Ectodermal cell (in vitro differentiated cells): ENCODE results near the gene TPCN2.

ENCODE experiments used
- H3K27ac ChIP-seq: 2 replicates; pipeline ENCODE4 v1.7.0; 2013; ENCODE audit warnings: mild to moderate bottlenecking, low read depth, low read length; ENCODE audit not compliant: insufficient read depth, poor library complexity, severe bottlenecking
- H3K27me3 ChIP-seq: 2 replicates; pipeline ENCODE4 v1.7.0; 2013; ENCODE audit warnings: mild to moderate bottlenecking, low read length; ENCODE audit not compliant: insufficient read depth, control insufficient read depth, poor library complexity, severe bottlenecking
- H3K36me3 ChIP-seq: one replicate; pipeline ENCODE4 v1.7.0; 2013; ENCODE audit warnings: low read length; ENCODE audit not compliant: control insufficient read depth, insufficient read depth
- H3K4me1 ChIP-seq: one replicate; pipeline ENCODE4 v1.7.0; 2013; ENCODE audit warnings: low read length; ENCODE audit not compliant: control insufficient read depth, insufficient read depth
- H3K4me3 ChIP-seq: 2 replicates; pipeline ENCODE4 v1.7.0; 2013; ENCODE audit warnings: low read depth, low read length, control low read depth; ENCODE audit not compliant: insufficient read depth
- H3K9me3 ChIP-seq: 2 replicates; pipeline ENCODE4 v1.7.0; 2013; ENCODE audit warnings: mild to moderate bottlenecking, low read length, moderate library complexity; ENCODE audit not compliant: control insufficient read depth
- WGBS, 2 experiments: methylation state at CpG; one replicate each; pipeline ENCODE4 v1.1.7; 2013; ENCODE audit warnings: missing lambda C conversion rate in 2 of 2; 5-methylcytosine and 5-hydroxymethylcytosine counted together

TPCN2 gene

GRCh38 chr11:69166218-69167115, 117.7 kb downstream of the TPCN2 start:
- Histone ChIP-seq H3K27ac (no peak overlapping the region), H3K36me3 (no peaks in the 10 kb centered on the region), H3K4me3 (no peak overlapping the region), H3K27me3 (no peaks in the 10 kb centered on the region), H3K4me1 (no peaks in the 10 kb centered on the region), H3K9me3 (peaks cover 2% of the 10 kb centered on the region)
- 53 to 56% methylated on average over 21 of the region's 21 CpGs for WGBS, 2 experiments

DNA sequence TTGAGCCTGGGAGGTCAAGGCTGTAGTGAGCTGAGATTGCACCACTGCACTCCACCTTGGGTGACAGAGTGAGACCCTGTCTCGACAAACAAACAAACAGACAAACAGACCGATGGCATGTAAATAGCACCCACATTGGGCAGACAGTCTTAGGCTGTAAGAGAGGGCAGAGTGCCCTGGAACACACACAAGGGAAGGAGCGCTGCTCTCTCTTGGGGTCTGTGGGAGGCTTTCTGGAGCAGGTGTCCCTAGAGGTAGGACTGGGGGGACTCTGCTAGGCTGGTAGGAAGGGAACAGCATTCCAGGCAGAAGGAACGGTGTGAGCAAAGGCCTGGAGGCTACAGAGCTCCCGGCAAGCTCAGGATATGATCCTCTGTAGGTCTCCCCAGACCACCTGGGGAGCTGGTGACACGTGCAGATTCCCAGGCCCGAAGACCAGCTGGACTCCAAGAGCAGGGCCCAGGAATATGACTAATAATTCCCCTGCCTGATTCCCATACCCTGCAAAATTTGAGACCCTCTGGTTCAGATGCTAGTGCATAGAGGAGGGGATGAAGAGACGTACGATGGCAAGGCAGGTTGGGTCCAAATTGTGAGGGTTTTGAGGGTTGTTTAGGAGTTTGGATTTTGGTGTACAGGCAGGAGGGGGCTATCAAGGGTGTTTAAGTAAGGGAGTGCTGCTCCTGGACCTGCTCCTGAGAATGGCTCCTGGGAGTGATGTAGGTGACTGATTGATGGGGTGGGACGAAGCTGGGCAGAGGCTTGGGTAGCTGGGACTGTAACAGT, 118.6 kb downstream of the TPCN2 start:
- Histone ChIP-seq H3K27me3 (no peaks in the 10 kb centered on the region), H3K4me3 (no peak overlapping the region), H3K4me1 (no peaks in the 10 kb centered on the region), H3K27ac (no peak overlapping the region), H3K36me3 (no peaks in the 10 kb centered on the region), H3K9me3 (peaks cover 2% of the 10 kb centered on the region)
- 88 to 89% methylated on average over 10 of the region's 10 CpGs for WGBS, 2 experiments

- H3K4me1 ChIP-seq, result no peaks in the 10 kb centered on the region
- 75 to 77% methylated on average over 9 of the region's 9 CpGs for WGBS, 2 experiments
- peaks cover under 1% of the 10 kb centered on the region for H3K9me3 ChIP-seq
- H3K4me3 ChIP-seq, result no peak overlapping the region
- no peaks in the 10 kb centered on the region for H3K36me3 ChIP-seq
- no peak overlapping the region for H3K27ac ChIP-seq
- H3K27me3 ChIP-seq, result no peaks in the 10 kb centered on the region
These were observed 119.4 kb downstream of the TPCN2 start for GRCh38 chr11:69167916-69168691.

GRCh38 chr11:69169479-69169878, 120.7 kb downstream of the TPCN2 start:
- Histone ChIP-seq H3K4me1 (no peaks in the 10 kb centered on the region), H3K27ac (no peak overlapping the region), H3K36me3 (no peaks in the 10 kb centered on the region), H3K4me3 (no peak overlapping the region), H3K27me3 (no peaks in the 10 kb centered on the region), H3K9me3 (no peaks in the 10 kb centered on the region)
- WGBS, 2 experiments, result 90 to 94% methylated on average over 3 of the region's 3 CpGs

- no peaks in the 10 kb centered on the region for H3K36me3 ChIP-seq
- WGBS, 2 experiments, result 85 to 86% methylated on average over 5 to 6 of the region's 6 CpGs
- H3K27ac ChIP-seq, result no peak overlapping the region
- no peaks in the 10 kb centered on the region for H3K27me3 ChIP-seq
- no peaks in the 10 kb centered on the region for H3K4me1 ChIP-seq
- no peak overlapping the region for H3K4me3 ChIP-seq
- H3K9me3 ChIP-seq, result no peaks in the 10 kb centered on the region
These were observed 122.0 kb downstream of the TPCN2 start for GRCh38 chr11:69170704-69171103.

DNA sequence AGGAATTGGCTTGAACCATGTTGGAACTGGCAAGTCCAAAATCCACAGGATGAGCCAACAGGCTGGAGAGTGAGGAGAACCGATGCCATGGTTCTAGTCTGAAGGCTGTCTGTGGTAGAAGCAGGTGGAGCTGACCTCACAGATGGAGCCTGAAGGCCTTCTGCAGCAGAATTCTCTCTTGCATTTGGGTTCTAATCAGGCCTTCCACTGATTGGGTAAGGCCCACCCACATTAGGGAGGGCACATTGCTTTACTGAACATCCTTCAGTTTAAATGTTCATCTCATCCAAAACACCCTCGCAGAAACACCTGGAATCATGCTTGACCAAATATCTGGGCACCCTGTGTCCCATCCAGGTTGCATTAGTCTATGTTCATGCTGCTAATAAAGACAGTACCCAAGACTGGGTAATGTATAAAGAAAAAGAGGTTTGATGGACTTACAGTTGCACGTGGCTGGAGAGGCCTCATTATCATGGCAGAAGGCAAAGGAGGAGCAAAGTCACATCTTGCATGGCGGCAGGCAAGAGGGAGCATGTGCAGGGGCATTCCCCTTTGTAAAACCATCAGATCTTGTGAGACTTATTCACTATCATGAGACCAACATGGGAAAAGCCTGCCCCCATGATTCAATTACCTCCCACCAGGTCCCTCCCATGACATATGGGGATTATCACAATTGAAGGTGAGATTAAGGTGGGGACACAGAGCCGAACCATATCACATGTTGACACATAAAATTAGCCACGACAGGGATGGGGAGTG, 122.9 kb downstream of the TPCN2 start:
- 90 to 95% methylated on average over 6 of the region's 6 CpGs for WGBS, 2 experiments
- Histone ChIP-seq H3K9me3 (no peaks in the 10 kb centered on the region), H3K36me3 (no peaks in the 10 kb centered on the region), H3K4me1 (no peaks in the 10 kb centered on the region), H3K27me3 (no peaks in the 10 kb centered on the region), H3K27ac (no peak overlapping the region), H3K4me3 (no peak overlapping the region)

DNA sequence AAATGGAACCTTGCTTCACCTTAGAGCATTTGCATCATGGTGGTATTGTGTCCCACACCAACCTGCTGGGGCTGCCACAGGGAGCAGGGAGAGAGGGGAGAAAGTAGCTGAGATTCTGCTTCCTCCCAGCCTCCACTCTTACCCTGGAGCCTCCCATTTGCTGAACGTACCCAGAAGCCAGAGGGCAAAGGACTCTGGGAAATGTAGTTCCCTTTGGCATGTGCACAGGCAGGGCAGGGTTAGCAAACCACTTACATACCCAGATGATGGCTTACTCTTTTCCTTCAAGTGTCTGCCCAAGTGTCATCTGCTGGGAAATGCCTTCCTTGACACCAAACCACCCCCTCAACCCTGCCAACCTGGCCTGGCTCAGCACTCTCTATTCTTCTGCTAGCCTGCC, 123.9 kb downstream of the TPCN2 start:
- Histone ChIP-seq H3K4me3 (no peak overlapping the region), H3K27ac (no peak overlapping the region), H3K27me3 (no peaks in the 10 kb centered on the region), H3K36me3 (no peaks in the 10 kb centered on the region), H3K9me3 (no peaks in the 10 kb centered on the region), H3K4me1 (no peaks in the 10 kb centered on the region)
- 32 to 44% methylated on average over 1 of the region's 1 CpG for WGBS, 2 experiments

DNA sequence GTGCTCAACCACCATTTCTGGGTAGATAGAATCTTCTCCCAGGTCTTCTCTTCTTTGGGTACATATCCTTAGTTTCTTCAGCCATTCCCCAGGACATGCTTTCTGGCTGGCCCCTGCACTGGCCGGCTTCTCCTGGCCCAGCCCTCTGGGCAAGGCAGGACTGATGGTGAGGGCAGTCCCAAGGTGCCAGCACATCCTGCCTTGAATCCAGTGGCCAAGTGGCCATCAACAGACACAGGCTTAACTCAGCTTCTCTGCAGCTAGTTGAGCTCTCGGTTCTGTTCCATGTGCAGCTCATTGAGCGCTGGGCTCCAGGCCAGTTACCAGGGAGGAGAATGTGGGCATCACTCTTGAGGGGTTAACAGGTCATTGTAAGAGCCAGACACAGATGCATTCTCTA, 124.6 kb downstream of the TPCN2 start:
- H3K4me1 ChIP-seq, result no peaks in the 10 kb centered on the region
- 89 to 96% methylated on average over 3 of the region's 3 CpGs for WGBS, 2 experiments

DNA sequence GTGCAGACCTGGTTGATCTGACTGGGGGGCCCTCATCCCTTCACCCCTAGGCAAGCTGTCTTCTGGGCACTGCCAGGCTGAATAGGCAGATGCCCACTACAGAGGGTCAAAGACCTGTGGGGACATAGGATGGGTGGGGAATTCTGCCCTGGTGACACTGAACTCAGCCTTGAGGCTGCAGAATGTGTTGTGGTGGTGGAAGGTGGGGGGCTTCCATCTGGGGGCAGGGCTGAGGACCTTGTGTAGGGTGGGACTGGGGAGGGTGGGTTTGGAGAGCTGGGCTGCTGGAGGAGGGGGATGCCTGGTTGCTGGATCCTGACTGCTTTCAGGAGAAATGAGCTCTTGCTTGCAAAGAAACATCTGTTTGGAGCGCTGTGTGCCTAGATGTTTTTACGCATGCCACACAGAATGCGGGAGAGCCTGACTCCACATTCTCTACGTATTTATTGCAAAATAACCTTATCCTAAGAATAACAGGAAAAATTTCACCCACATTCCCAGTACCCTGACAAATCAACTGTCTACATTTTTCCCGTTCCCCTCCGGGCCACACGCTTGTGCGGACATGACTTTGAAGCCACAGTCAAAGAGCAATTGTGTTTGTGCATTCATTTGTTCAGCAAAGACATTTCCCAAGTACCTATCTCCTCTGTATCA, 125.3 kb downstream of the TPCN2 start:
- no peak overlapping the region for H3K27ac ChIP-seq
- H3K4me1 ChIP-seq, result no peaks in the 10 kb centered on the region
- no peaks in the 10 kb centered on the region for H3K27me3 ChIP-seq
- H3K4me3 ChIP-seq, result no peak overlapping the region
- no peaks in the 10 kb centered on the region for H3K36me3 ChIP-seq
- WGBS, 2 experiments, result 93 to 95% methylated on average over 8 of the region's 8 CpGs
- H3K9me3 ChIP-seq, result no peaks in the 10 kb centered on the region

More for the DNA sequence above, 124.6 kb downstream of the TPCN2 start:
- H3K4me3 ChIP-seq, result no peak overlapping the region
- H3K36me3 ChIP-seq, result no peaks in the 10 kb centered on the region
- no peaks in the 10 kb centered on the region for H3K9me3 ChIP-seq
- no peaks in the 10 kb centered on the region for H3K27me3 ChIP-seq
- no peak overlapping the region for H3K27ac ChIP-seq
